ENCODE data around the gene KLHL40. TPM values are rescaled to one million over a fixed set of nuclear protein-coding genes. Genes with fewer than 3 reads are reported as not detected.

KLHL40 gene
- total RNA-seq, 1 donor from 2014 or later, result not detected

- Mint-ChIP-seq H3K27ac (ENCODE audit: unreplicated experiment) (no peak overlapping the region), H3K4me3 (ENCODE audit: unreplicated experiment) (no peak overlapping the region), H3K4me1 (ENCODE audit: low read depth, unreplicated experiment) (no peaks in the 10 kb centered on the region), H3K27me3 (ENCODE audit: low read depth, unreplicated experiment) (peaks cover 21% of the 10 kb centered on the region), H3K9me3 (ENCODE audit: unreplicated experiment) (peaks cover 10% of the 10 kb centered on the region), H3K36me3 (ENCODE audit: low read depth, unreplicated experiment) (no peaks in the 10 kb centered on the region)
- H3K4me3 ChIP-seq (ENCODE audit: insufficient read depth, low read depth, low read length), result no peak overlapping the region
- H2AFZ ChIP-seq (ENCODE audit: low read depth, low read length), result no peak overlapping the region
- TF ChIP-seq EZH2 (IDR thresholded peaks at IDR 0.05; ENCODE audit: insufficient read depth, low read length) (no peak), CTCF (IDR thresholded peaks at IDR 0.05; ENCODE audit: insufficient read depth, low read depth, low read length) (no peak)
- H3K27ac ChIP-seq (ENCODE audit: low read depth, low read length), result no peak overlapping the region
- H3K4me2 ChIP-seq (ENCODE audit: low read length), result no peak overlapping the region
- no peaks in the 10 kb centered on the region for H3K36me3 ChIP-seq (ENCODE audit: insufficient read depth, low read length)
- H4K20me1 ChIP-seq (ENCODE audit: insufficient read depth, low read length), result no peaks in the 10 kb centered on the region
- no peaks in the 10 kb centered on the region for H3K79me2 ChIP-seq (ENCODE audit: insufficient read depth, low read length)
- H3K4me1 ChIP-seq (ENCODE audit: insufficient read depth, low read length), result no peaks in the 10 kb centered on the region
- H3K9me3 ChIP-seq (ENCODE audit: insufficient read depth, low read depth, low read length), result peaks cover 4% of the 10 kb centered on the region
- DNase-seq (ENCODE audit: low read depth) (no peak), FAIRE-seq (no peak)
- no peaks in the 10 kb centered on the region for H3K27me3 ChIP-seq (ENCODE audit: insufficient read depth, low read length)
- no peak overlapping the region for H3K9ac ChIP-seq (ENCODE audit: low read length)
Measured at GRCh38 chr3:42733501-42734262, 48.3 kb downstream of the KLHL40 start.

- no peaks in the 10 kb centered on the region for H3K36me3 Mint-ChIP-seq (ENCODE audit: low read depth, unreplicated experiment)
- Histone ChIP-seq H3K9ac (ENCODE audit: low read length) (no peak overlapping the region), H3K79me2 (ENCODE audit: insufficient read depth, low read length) (no peaks in the 10 kb centered on the region), H3K27me3 (ENCODE audit: insufficient read depth, low read length) (no peaks in the 10 kb centered on the region), H3K4me2 (ENCODE audit: low read length) (no peak overlapping the region), H3K36me3 (ENCODE audit: insufficient read depth, low read length) (no peaks in the 10 kb centered on the region), H4K20me1 (ENCODE audit: insufficient read depth, low read length) (no peaks in the 10 kb centered on the region), H3K4me3 (ENCODE audit: insufficient read depth, low read depth, low read length) (no peak overlapping the region), H3K27ac (ENCODE audit: low read depth, low read length) (no peak overlapping the region), H2AFZ (ENCODE audit: low read depth, low read length) (no peak overlapping the region), H3K4me1 (ENCODE audit: insufficient read depth, low read length) (no peaks in the 10 kb centered on the region), H3K9me3 (ENCODE audit: insufficient read depth, low read depth, low read length) (no peaks in the 10 kb centered on the region)
- TF ChIP-seq EZH2 (IDR thresholded peaks at IDR 0.05; ENCODE audit: insufficient read depth, low read length) (no peak), CTCF (IDR thresholded peaks at IDR 0.05; ENCODE audit: insufficient read depth, low read depth, low read length) (no peak)
- H3K4me3 Mint-ChIP-seq (ENCODE audit: unreplicated experiment), result no peak overlapping the region
- H3K27me3 Mint-ChIP-seq (ENCODE audit: low read depth, unreplicated experiment), result peaks cover 22% of the 10 kb centered on the region
- no peak for FAIRE-seq
- H3K27ac Mint-ChIP-seq (ENCODE audit: unreplicated experiment), result no peak overlapping the region
- no peaks in the 10 kb centered on the region for H3K4me1 Mint-ChIP-seq (ENCODE audit: low read depth, unreplicated experiment)
- DNase-seq (ENCODE audit: low read depth), result no peak
- H3K9me3 Mint-ChIP-seq (ENCODE audit: unreplicated experiment), result peaks cover 12% of the 10 kb centered on the region
Measured at GRCh38 chr3:42734263-42734860, 49.0 kb downstream of the KLHL40 start.

- no peak for DNase-seq (ENCODE audit: low read depth)
- no peaks in the 10 kb centered on the region for H3K27me3 ChIP-seq (ENCODE audit: insufficient read depth, low read length)
- H4K20me1 ChIP-seq (ENCODE audit: insufficient read depth, low read length), result no peaks in the 10 kb centered on the region
- Mint-ChIP-seq H3K9me3 (ENCODE audit: unreplicated experiment) (peaks cover 9% of the 10 kb centered on the region), H3K27ac (ENCODE audit: unreplicated experiment) (no peak overlapping the region), H3K27me3 (ENCODE audit: low read depth, unreplicated experiment) (peaks cover 17% of the 10 kb centered on the region), H3K36me3 (ENCODE audit: low read depth, unreplicated experiment) (no peaks in the 10 kb centered on the region), H3K4me3 (ENCODE audit: unreplicated experiment) (no peak overlapping the region), H3K4me1 (ENCODE audit: low read depth, unreplicated experiment) (no peaks in the 10 kb centered on the region)
- TF ChIP-seq EZH2 (IDR thresholded peaks at IDR 0.05; ENCODE audit: insufficient read depth, low read length) (no peak), CTCF (IDR thresholded peaks at IDR 0.05; ENCODE audit: insufficient read depth, low read depth, low read length) (no peak)
- H2AFZ ChIP-seq (ENCODE audit: low read depth, low read length), result no peak overlapping the region
- H3K27ac ChIP-seq (ENCODE audit: low read depth, low read length), result no peak overlapping the region
- no peaks in the 10 kb centered on the region for H3K9me3 ChIP-seq (ENCODE audit: insufficient read depth, low read depth, low read length)
- no peak overlapping the region for H3K9ac ChIP-seq (ENCODE audit: low read length)
- no peaks in the 10 kb centered on the region for H3K4me1 ChIP-seq (ENCODE audit: insufficient read depth, low read length)
- H3K4me2 ChIP-seq (ENCODE audit: low read length), result no peak overlapping the region
- H3K36me3 ChIP-seq (ENCODE audit: insufficient read depth, low read length), result no peaks in the 10 kb centered on the region
- H3K79me2 ChIP-seq (ENCODE audit: insufficient read depth, low read length), result no peaks in the 10 kb centered on the region
- no peak overlapping the region for H3K4me3 ChIP-seq (ENCODE audit: insufficient read depth, low read depth, low read length)
- no peak for FAIRE-seq
Measured at GRCh38 chr3:42735019-42735418, 49.7 kb downstream of the KLHL40 start.
